GM12873 (cell line): ENCODE measurements around the gene C15orf39.

Source experiments
- TF ChIP-seq, protein P1 (sequence below): IDR thresholded peaks from 2 replicates; pipeline ENCODE4 v1.5.1; 2012; ENCODE audit warnings: low read depth, mild to moderate bottlenecking, moderate library complexity, low read length, control low read depth; ENCODE audit not compliant: insufficient read depth; ENCODE audit errors: missing control alignments

The C15orf39 gene

DNA sequence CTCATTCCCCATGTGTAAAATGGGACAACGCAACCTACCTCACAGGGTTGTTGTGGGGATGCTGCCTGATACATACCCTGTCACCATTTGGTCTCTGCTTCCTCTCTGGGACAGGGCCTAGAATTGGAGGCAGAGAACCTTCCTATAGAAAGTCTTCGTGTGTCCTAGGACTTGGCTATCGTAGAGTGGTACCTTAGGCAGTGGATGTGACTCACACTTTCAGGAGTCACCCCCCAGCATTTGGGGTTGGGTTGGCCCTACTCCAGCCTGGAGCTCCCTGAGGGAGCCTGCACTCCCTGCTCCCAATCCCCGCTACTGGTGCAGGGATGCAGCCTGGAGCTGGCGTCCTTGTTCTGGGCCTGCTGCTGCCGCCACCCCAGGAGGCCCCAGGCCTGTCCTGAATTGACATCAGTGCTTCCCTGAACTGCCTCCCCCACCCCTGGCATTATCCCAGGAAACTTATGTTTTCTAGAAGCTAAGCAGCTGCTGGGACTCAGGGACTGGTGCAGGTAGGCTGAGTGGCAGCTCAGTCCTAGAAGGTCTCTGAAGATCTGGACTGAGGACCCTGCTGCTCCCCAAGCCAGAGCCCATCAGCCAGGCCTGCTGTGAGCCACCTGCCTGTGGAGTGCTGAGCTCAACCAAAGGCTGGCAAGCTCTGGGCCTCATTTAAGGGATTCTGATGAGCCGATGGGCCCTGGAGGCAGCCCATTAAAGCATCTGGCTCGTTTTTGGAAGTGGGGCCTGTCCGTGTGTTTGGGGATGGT is 9.9 kb downstream of the C15orf39 start:
- TF ChIP-seq, protein P1, sequence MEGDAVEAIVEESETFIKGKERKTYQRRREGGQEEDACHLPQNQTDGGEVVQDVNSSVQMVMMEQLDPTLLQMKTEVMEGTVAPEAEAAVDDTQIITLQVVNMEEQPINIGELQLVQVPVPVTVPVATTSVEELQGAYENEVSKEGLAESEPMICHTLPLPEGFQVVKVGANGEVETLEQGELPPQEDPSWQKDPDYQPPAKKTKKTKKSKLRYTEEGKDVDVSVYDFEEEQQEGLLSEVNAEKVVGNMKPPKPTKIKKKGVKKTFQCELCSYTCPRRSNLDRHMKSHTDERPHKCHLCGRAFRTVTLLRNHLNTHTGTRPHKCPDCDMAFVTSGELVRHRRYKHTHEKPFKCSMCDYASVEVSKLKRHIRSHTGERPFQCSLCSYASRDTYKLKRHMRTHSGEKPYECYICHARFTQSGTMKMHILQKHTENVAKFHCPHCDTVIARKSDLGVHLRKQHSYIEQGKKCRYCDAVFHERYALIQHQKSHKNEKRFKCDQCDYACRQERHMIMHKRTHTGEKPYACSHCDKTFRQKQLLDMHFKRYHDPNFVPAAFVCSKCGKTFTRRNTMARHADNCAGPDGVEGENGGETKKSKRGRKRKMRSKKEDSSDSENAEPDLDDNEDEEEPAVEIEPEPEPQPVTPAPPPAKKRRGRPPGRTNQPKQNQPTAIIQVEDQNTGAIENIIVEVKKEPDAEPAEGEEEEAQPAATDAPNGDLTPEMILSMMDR: no peak

DNA sequence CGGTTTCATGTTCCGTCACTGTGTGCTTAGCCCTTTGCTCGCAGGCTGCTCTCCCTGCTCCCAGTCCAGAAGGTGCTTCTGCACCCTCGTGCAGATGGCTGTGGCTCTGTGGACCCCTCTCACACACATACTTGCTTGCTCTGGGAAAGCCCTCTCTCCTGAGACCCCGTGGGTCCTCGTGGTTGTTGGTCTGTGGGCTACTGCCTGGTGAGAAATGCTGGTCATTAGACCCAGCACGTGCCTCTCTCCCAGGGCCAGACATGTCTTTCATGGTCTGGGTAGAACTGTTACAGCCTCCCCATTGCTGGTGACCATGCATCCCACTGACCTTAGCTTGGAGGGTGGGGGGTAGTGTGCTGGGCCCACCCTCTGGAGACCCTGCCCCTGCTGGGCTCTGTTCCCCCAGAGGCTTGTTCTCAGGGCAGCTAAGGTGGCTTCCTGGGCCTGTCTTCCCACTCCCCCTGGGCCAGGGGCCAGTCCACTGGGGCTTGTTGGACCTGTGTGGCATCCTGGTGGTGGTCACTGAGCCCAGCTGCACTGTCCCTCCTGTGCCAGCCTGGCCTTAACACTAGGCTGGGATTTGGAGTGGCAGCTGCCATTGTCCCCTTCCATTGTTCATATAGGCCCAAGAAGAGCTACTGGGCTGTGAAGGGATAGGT is 10.6 kb downstream of the C15orf39 start:
- TF ChIP-seq, protein P1: no peak

DNA sequence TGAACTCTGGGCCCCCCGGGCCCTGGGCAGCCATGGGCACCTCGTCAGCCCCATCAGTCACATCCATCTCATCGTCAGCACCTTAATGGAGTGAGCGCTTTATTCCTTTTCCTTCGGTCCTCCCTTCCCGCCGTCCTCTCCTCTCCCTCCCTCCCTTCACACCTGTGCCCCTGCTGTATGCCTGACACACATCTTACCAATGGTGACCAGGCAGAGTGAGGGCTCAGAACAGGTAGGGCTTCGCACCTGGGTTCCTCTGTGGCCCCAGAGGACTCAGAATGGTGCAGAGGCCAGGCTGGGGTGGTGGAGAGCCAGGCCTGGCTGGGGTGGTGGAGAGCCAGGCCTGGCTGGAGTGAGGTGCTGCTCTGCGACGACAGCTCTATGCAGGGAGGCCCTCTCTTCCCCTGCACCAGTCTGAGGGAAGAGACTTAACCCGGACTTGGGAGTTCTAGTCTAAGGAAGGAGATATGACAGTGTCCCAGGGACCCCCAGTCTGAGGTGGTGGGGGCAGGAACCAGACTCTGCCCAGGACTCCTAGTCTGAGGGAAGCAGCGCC is 11.6 kb downstream of the C15orf39 start:
- TF ChIP-seq, protein P1: no peak

DNA sequence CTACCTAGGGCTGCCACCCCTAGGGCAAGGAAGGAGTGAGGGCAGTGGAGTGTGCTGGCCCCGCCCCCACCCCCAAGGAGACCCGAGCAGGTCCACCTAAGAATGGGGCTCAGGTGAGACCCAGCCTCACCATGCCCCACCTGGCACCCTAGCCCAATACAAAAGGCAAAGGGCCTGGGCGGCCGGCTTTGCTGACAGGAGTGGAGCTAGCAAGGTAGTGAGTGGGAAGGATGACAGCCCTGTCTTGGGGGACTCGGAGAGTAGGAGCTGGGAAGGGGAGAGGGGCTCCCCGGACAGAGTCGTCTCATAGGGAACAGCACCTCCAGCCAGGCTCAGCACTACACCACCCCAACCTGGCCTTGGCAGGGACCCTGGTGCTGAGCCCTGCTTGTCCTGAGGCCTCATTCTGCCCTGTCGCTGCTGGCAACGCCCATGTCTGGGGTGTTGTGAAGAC is 12.1 kb downstream of the C15orf39 start:
- TF ChIP-seq, protein P1: no peak

DNA sequence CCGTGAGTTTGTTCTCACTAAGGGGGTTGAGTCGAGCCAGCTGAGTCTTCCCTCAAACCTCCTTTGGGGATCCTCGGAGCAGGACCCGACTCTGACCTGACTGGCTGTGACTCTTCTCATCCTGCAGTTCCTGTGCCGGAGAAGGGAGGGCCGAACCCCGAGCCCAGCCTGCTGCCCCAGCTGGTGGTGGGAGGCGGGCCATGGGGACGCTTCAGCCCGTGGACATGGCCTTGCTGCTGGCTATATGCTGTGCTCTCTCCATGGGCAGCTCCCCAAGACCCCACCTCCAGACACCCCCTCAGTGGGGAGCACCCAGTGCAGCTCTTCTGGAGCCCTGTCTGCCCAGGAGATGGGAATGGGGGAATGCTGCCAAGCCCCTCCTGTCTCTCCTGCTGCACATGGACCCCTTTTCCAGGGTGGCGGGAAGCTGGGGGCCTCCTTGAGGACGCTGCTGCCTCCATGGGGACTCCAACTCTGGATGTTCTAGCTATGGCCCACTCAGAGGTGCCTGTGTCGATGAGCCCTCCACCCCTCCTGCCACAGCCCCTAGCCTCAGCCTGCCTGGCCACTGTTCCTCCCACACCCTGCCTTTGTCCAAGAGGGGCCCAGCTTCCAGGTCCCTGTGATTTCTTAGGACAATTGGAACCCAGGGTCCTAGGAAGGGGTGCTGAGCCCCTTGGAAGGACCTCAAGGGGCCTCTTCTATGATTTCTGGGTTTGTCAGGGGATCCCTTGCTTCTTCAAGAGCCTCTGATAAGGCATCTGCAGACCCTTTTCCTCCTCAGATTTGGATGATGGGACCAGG is 12.8 kb downstream of the C15orf39 start:
- TF ChIP-seq, protein P1: no peak

DNA sequence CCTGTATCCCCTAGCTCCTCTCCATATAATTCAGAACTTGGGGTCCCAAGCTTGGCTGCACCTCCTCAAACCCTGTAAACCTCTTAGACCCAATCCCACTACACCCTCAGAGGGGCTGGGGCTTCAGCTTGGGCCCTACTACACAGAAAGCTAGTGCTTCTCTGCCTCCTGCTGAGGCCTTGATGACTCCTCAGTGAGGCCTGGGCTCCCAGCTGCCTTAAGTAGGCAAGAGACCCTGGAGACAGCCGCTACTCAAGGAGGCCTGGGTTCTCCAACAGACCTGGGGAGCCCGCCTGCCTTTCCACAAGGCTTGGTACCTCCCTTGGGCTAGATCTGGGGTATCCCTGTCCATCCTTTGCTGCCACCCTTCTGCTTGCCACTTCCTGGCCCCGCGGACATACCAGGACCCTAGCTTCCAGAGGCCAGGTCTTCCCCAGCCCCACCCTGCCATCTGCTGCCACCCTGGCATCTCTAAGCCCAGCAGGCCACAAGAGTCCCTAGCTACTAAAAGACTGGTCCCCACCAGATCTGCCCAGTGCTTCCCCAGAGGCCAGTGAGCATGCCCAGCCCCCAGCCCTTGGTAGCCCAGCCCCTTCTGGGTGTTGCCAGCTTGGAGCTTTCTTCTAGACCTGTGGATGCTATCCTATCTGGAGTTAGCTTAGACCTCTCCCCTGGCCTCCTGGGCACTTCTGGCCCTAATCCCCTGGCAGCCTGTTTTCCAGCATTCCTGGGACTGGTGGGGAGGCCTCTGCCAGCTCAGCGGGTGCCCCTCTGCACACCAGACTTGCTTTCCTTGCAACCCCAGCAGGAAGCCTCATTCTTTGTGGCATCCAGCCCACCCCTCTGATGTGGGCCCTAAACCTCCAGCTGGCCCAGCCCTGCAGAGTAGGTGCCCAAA is 13.7 kb downstream of the C15orf39 start:
- TF ChIP-seq, protein P1: no peak
